ENCODE measurements around the gene PBX3. TPM values are rescaled to one million over a fixed set of nuclear protein-coding genes. Genes with fewer than 3 reads are reported as not detected.

Gene PBX3
- total and polyA plus RNA-seq, 12 donors: 14.5 to 79.6 (median 56.3) TPM

DNA sequence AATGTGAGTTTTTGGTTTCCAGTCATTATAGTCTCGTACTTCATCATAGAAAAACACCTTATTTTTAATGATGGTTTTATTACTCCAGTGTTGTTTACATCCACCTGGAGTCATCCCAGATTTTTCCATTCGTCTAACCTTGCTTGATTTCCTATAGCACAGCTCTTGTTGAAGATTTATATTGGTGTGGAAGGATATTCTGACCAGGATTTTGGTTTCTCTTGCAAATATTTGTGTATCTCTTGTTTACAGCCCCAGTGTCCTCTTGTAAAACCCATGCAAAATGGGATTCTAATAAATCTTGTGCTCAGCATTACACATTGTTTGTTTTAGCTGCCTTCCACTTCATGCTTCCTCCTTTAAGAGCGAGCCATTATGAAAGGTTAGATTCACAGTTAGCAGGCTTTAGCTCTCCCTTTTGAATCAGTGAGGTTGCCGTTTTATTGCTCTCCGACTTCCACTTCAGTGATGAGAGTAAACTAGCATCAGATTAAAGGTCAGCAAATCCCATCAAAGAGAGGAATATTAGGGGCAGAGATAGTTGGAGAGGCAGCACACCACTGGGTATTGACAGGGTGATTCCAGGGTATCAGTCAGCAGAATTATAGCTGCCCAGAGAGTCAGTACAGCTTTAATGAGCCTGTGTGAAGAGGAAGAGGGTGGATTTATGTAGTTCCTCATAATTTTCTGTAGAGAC lies 157.1 kb downstream of the PBX3 start:
- H3K4me3 ChIP-seq: peak overlapping the region in 1 of 10 donors; percentile 5
- peak overlapping the region in 1 of 10 donors; percentile 57 for H3K27ac ChIP-seq

GRCh38 chr9:125906144-125906543 lies 159.0 kb downstream of the PBX3 start:
- Histone ChIP-seq H3K9me3 (no peaks in the 10 kb centered on the region), H3K27me3 (no peaks in the 10 kb centered on the region), H3K27ac (no peak overlapping the region), H3K4me3 (no peak overlapping the region), H3K4me1 (peaks cover 0 to 43% (median 15%) of the 10 kb centered on the region in 9 donors), H3K36me3 (no peaks in the 10 kb centered on the region)
- DNase-seq: no peak
- TF ChIP-seq, protein P1, sequence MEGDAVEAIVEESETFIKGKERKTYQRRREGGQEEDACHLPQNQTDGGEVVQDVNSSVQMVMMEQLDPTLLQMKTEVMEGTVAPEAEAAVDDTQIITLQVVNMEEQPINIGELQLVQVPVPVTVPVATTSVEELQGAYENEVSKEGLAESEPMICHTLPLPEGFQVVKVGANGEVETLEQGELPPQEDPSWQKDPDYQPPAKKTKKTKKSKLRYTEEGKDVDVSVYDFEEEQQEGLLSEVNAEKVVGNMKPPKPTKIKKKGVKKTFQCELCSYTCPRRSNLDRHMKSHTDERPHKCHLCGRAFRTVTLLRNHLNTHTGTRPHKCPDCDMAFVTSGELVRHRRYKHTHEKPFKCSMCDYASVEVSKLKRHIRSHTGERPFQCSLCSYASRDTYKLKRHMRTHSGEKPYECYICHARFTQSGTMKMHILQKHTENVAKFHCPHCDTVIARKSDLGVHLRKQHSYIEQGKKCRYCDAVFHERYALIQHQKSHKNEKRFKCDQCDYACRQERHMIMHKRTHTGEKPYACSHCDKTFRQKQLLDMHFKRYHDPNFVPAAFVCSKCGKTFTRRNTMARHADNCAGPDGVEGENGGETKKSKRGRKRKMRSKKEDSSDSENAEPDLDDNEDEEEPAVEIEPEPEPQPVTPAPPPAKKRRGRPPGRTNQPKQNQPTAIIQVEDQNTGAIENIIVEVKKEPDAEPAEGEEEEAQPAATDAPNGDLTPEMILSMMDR (IDR thresholded peaks at IDR 0.05): no peak
- intact Hi-C loops (cut with DNase I): no loop called here
- peak in 1 of 8 donors; percentile 60 for ATAC-seq
- WGBS, 2 donors: 11 to 29% methylated on average over 1 of the region's 1 CpG

More for the DNA sequence above, 157.1 kb downstream of the PBX3 start:
- Histone ChIP-seq H3K27me3 (no peaks in the 10 kb centered on the region), H3K4me1 (peaks cover 0 to 43% (median 15%) of the 10 kb centered on the region in 9 donors), H3K36me3 (no peaks in the 10 kb centered on the region), H3K9me3 (no peaks in the 10 kb centered on the region)
- ATAC-seq (peak in 4 of 8 donors; percentile 37 to 61 (median 50)), DNase-seq (no peak)
- intact Hi-C loops (cut with DNase I): no loop called here
- TF ChIP-seq, protein P1 (IDR thresholded peaks at IDR 0.05): no peak
- 75 to 81% methylated on average over 5 of the region's 5 CpGs for WGBS, 2 donors

DNA sequence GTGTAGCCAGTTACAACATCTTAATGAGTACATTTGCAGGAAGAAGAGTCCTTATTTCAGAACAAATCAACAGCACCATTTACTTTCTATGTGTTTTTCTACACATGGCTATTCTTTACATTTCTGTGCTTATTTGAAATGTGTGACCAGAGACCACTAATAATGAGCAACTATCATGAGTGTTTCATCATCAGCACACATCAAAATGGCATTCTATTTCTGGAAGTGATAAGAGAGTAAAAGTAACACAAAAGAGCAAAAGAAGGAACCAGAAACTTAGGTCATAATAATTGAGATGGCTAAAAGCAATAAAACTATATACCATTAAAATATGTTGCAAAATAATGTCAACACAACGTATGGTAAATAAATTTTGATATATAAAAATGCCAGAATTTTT lies 159.7 kb downstream of the PBX3 start:
- no peaks in the 10 kb centered on the region for H3K9me3 ChIP-seq
- intact Hi-C loops (cut with DNase I): no loop called here
- H3K36me3 ChIP-seq: no peaks in the 10 kb centered on the region
- H3K4me3 ChIP-seq: no peak overlapping the region
- WGBS, 2 donors: 96 to 98% methylated on average over 1 of the region's 1 CpG
- ATAC-seq (no peak), DNase-seq (no peak)
- H3K27me3 ChIP-seq: no peaks in the 10 kb centered on the region
- H3K27ac ChIP-seq: no peak overlapping the region
- peaks cover 0 to 43% (median 12%) of the 10 kb centered on the region in 9 donors for H3K4me1 ChIP-seq
- TF ChIP-seq, protein P1 (IDR thresholded peaks at IDR 0.05): no peak

DNA sequence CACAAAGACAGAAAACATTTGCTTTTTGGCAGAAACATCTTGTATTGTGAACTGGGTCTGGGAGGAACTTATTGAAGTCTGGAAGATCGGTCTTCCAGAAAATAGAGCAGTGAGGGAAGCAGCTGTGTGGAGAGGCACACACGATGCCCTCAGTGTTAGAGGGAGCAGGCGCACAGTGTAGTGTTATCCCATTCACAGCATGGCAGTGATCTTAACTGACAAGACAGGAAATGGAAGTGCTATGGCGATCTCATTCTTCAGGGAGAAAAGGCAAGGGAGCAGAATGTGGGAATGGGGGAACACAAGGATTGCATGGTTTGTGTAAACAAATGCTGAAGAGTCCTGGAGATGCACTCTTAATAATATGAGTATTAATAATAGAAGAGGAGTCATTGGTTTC lies 161.0 kb downstream of the PBX3 start:
- ATAC-seq: no peak
- no peak for DNase-seq
- intact Hi-C loops (cut with DNase I): no loop called here
- TF ChIP-seq, protein P1 (IDR thresholded peaks at IDR 0.05): no peak
- H3K27me3 ChIP-seq: no peaks in the 10 kb centered on the region
- H3K9me3 ChIP-seq: no peaks in the 10 kb centered on the region
- H3K27ac ChIP-seq: no peak overlapping the region
- H3K4me3 ChIP-seq: no peak overlapping the region
- H3K4me1 ChIP-seq: peaks cover 0 to 38% (median 12%) of the 10 kb centered on the region in 9 donors
- WGBS, 2 donors: 78 to 79% methylated on average over 4 of the region's 4 CpGs
- H3K36me3 ChIP-seq: no peaks in the 10 kb centered on the region

All from heart right ventricle (tissue), 16 donors.